Heart left ventricle (tissue), 16 donors: ENCODE measurements around the gene DAB1. TPM values are rescaled to one million over a fixed set of nuclear protein-coding genes. Genes with fewer than 3 reads are reported as not detected.

Source experiments
- ATAC-seq, 4 donors: fragments of 200-7000 bp; cut with Tn5 transposase; one replicate each; pipeline ENCODE4 v1.9.1; 2020 to 2022; ENCODE audit warnings: moderate library complexity in 4 of 4, mild to moderate bottlenecking in 3 of 4, moderate number of reproducible peaks in 1 of 4
- DNase-seq, 5 donors: peaks; one replicate each; pipeline ENCODE4 v3.0.0-alpha.2; 2020
- H3K27ac ChIP-seq, 12 donors: fragments of 200-600 bp; sonication (generic) in 4 of 12; one replicate each; pipeline versions ENCODE4 v1.5.0 to v1.8.0; 2016 to 2022; ENCODE audit warnings: mild to moderate bottlenecking in 2 of 12
- H3K27me3 ChIP-seq, 9 donors: fragments of 200-600 bp; sonication (generic) in 2 of 9; one replicate each; pipeline versions ENCODE4 v1.5.1 to v1.8.0; 2016 to 2022; ENCODE audit warnings: mild to moderate bottlenecking in 3 of 9
- H3K36me3 ChIP-seq, 9 donors: fragments of 200-600 bp; sonication (generic) in 2 of 9; one replicate each; pipeline versions ENCODE4 v1.5.0 to v1.8.0; 2018 to 2022; ENCODE audit warnings: mild to moderate bottlenecking in 2 of 9
- H3K4me1 ChIP-seq, 12 donors: fragments of 200-600 bp; sonication (generic) in 4 of 12; one replicate each; pipeline versions ENCODE4 v1.5.0 to v1.8.0; 2016 to 2022; ENCODE audit warnings: mild to moderate bottlenecking in 3 of 12
- H3K4me3 ChIP-seq, 12 donors: fragments of 200-600 bp; sonication (generic) in 4 of 12; one replicate each; pipeline versions ENCODE4 v1.5.0 to v1.8.0; 2017 to 2022; ENCODE audit warnings: mild to moderate bottlenecking in 9 of 12, moderate library complexity in 4 of 12
- H3K9me3 ChIP-seq, 12 donors: fragments of 200-600 bp; sonication (generic) in 4 of 12; one replicate each; pipeline versions ENCODE4 v1.5.0 to v1.8.0; 2016 to 2022; ENCODE audit warnings: mild to moderate bottlenecking in 1 of 12
- CTCF ChIP-seq, 12 donors: fragments of 200-600 bp; sonication (generic) in 4 of 12; IDR thresholded peaks; one replicate each; pipeline versions ENCODE4 v1.5.0 to v1.8.0; 2018 to 2022; ENCODE audit warnings: antibody characterized with exemption in 12 of 12, mild to moderate bottlenecking in 5 of 12
- POLR2A ChIP-seq, 2 donors: fragments of 450-650 bp; IDR thresholded peaks; one replicate each; pipeline ENCODE4 v1.6.1; 2017; ENCODE audit warnings: antibody characterized with exemption in 2 of 2, mild to moderate bottlenecking in 2 of 2, moderate library complexity in 2 of 2
- WGBS, 4 donors: extraction: QIAGEN DNeasy Blood & Tissue Kit in 2 of 4; methylation state at CpG; one replicate each; pipeline versions ENCODE4 v1.1.5 to v1.1.7; 2013 to 2018; 5-methylcytosine and 5-hydroxymethylcytosine counted together
- intact Hi-C, 10 donors: fragments of 100-400 bp; cut with DNase I; formaldehyde crosslinking; loops; one replicate each; pipeline versions ENCODE4 v1.11.1 to v1.14.2; 2022
- polyA plus RNA-seq, 2 donors: library from polyadenylated mRNA; stranded (reverse); fragments of 200-250 nt; gene quantifications; one replicate each; pipeline ENCODE4 v1.2.3, GENCODE V29; 2013
- total RNA-seq, 9 donors: library from RNA; depleted of rRNA in 2 of 9; stranded (reverse); fragments of >200 nt in 2 of 9; fragmentation: NEBNext Ultra II Directional in 3 of 9; extraction: Animal tissue kit (Norgen Biotek cat#: 25700) in 3 of 9; gene quantifications; one replicate each; pipeline versions ENCODE4 v1.1.0 to v1.2.4, GENCODE V29; 2016 to 2023
- donor health status: ischemic (EF 13 %, LVEDD 7.1; RV severe dilation, severe dysfunction).
- donor health status: healthy with polysubstance abuse.
- donor health status: DM: no; HTN: yes; CAD: no.
- donor health status: DM: no; HTN: no; CAD: no.
- donor health status: ischemic (EF 25% LVEDD 6.9; RV normal size, moderate dysfunction).
- donor health status: ischemic (EF 25% LVEDD 5.7; RV mildly dilated, moderate dysfunction).
- donor health status: healthy.
- donor health status: DM: yes; HTN: yes; CAD: no.
- donor health status: ischemic (EF 35%, LVEDD 5.7; RV mildly dilated, moderate dysfunction).
- donor health status: nonischemic (EF 11% LVEDD 7.7; RV severe dilation, severe dysfunction).
- donor health status: DM: yes; HTN: yes; CAD: no.
- donor health status: PGD.
- donor health status: ischemic (EF 29% LVEDD 5.4; RV normal size, mild dysfunction).
- donor health status: nonischemic (EF 23%, LVEDD 6.1; RV moderate dilation, normal function).

DAB1 gene
- total and polyA plus RNA-seq, 11 donors = 0.26 to 28.8 (median 5.2) TPM

- Histone ChIP-seq H3K36me3 (no peaks in the 10 kb centered on the region), H3K27ac (no peak overlapping the region), H3K27me3 (no peaks in the 10 kb centered on the region), H3K9me3 (no peaks in the 10 kb centered on the region), H3K4me1 (no peaks in the 10 kb centered on the region), H3K4me3 (no peak overlapping the region)
- DNase-seq = no peak
- intact Hi-C loops = no loop called here
- no peak for ATAC-seq
- TF ChIP-seq POLR2A (IDR thresholded peaks at IDR 0.05) = no peak
- TF ChIP-seq CTCF (IDR thresholded peaks at IDR 0.05) = no peak
- WGBS, 4 donors = 90 to 96% (median 91%) methylated on average over 3 of the region's 3 CpGs
Observed at GRCh38 chr1:57380923-57381322, 42.9 kb downstream of the DAB1 start.

DNA sequence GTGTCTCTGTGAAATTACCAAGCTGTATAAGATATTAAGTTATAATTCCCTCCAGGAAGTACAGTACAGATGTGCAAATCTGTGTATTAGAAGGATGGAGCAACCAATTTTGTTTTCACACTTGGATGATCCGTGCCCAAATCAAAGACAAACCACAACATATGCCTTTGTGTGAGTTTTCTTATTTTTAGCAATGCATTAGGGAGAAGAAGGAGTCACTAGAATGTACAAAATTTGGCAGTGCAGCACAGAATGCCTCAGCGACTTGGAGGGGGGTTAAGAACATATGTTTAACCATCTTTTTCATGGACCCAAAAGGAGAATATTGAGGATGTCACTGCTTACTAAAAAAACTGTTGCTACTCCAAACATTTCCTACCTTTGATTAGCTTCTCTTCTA lies 45.3 kb downstream of the DAB1 start:
- DNase-seq = no peak
- ATAC-seq = no peak
- no peaks in the 10 kb centered on the region for H3K4me1 ChIP-seq
- intact Hi-C loops = no loop called here
- no peak for TF ChIP-seq CTCF (IDR thresholded peaks at IDR 0.05)
- no peak for TF ChIP-seq POLR2A (IDR thresholded peaks at IDR 0.05)
- 74 to 79% (median 75%) methylated on average over 2 of the region's 2 CpGs for WGBS, 4 donors
- no peaks in the 10 kb centered on the region for H3K27me3 ChIP-seq
- H3K4me3 ChIP-seq = no peak overlapping the region
- no peaks in the 10 kb centered on the region for H3K36me3 ChIP-seq
- H3K9me3 ChIP-seq = no peaks in the 10 kb centered on the region
- no peak overlapping the region for H3K27ac ChIP-seq

DNA sequence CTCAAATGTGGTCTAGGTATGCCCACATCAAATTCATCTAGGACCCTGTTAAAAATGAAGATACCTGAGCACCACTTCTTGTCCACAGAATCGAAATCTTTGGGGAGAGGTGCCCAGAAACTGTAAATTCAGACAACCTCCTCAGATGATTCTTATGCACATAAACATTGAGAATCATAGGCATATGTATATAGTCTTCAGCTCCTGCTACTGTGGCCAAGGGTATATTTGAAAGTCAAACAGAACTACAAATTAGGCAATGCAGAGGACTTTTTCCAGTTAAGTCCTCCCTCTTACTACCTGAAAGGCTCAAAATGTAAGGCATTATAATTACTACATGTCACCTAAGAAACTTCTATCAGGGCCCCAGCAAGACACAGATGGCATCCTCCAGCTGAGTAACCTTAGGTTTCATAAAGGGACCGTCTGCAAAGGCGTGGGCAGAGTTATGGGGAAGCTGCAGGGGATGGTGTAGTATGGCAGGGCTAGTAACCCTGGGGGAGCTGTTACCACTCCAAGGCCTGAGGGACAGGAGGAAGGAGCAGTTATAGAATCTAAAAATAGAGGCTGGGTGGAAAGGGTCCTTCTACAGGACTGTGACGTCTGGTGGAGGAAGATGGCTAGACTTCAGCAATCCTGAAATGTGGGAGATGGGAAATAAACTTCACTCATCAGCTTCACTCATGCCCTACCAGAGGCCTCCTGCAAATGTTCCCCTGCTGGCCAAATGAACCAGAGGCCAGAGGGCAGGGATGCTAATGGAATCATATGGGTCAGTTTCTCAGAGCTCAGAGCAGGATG lies 46.3 kb downstream of the DAB1 start:
- H3K27me3 ChIP-seq = no peaks in the 10 kb centered on the region
- H3K36me3 ChIP-seq = no peaks in the 10 kb centered on the region
- no peaks in the 10 kb centered on the region for H3K4me1 ChIP-seq
- H3K9me3 ChIP-seq = no peaks in the 10 kb centered on the region
- no peak for TF ChIP-seq POLR2A (IDR thresholded peaks at IDR 0.05)
- TF ChIP-seq CTCF (IDR thresholded peaks at IDR 0.05) = peak in 2 of 12 donors; percentile 19 to 20
- no peak overlapping the region for H3K4me3 ChIP-seq
- DNase-seq = no peak
- ATAC-seq = peak in 1 of 4 donors; percentile 56
- WGBS, 4 donors = 59 to 77% (median 62%) methylated on average over 4 of the region's 4 CpGs
- intact Hi-C loops = no loop called here
- no peak overlapping the region for H3K27ac ChIP-seq

DNA sequence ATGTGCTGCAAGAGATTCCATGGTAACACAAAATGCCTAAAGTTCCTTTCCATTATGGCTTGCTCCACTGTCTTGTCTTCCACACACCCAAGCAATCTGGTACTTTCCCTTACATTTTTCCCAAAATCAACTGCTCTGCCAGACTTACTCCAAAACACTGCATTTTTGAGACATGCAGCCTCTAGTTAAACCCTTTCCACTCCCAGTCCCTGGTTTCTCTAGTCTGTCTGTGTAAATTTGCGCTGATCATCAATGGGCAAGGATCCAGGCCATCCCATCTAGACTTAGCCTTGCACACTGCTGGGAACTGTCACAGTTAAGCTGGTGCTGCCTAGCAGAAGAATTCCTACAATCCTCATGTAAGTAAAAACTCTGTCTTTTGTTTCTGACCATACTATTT lies 47.8 kb downstream of the DAB1 start:
- DNase-seq (no peak), ATAC-seq (no peak)
- Histone ChIP-seq H3K4me3 (no peak overlapping the region), H3K36me3 (no peaks in the 10 kb centered on the region), H3K27me3 (no peaks in the 10 kb centered on the region), H3K4me1 (no peaks in the 10 kb centered on the region), H3K27ac (no peak overlapping the region), H3K9me3 (no peaks in the 10 kb centered on the region)
- intact Hi-C loops = no loop called here
- 67 to 82% (median 69%) methylated on average over 1 of the region's 1 CpG for WGBS, 4 donors
- TF ChIP-seq POLR2A (IDR thresholded peaks at IDR 0.05) (no peak), CTCF (IDR thresholded peaks at IDR 0.05) (no peak)
